GM12801 (cell line): ENCODE data around the gene NAGLU.
"Not testable (repeated sequence)": the region's sequence is repeated elsewhere in the genome, so short reads cannot be mapped to it uniquely, and the experiment has no call there.

Experiments
- TF ChIP-seq, protein P1 (sequence below): IDR thresholded peaks from one replicate; pipeline ENCODE4 v1.5.1; 2011; ENCODE audit warnings: control low read depth; ENCODE audit not compliant: insufficient read length; ENCODE audit errors: extremely low read depth

Gene NAGLU

DNA sequence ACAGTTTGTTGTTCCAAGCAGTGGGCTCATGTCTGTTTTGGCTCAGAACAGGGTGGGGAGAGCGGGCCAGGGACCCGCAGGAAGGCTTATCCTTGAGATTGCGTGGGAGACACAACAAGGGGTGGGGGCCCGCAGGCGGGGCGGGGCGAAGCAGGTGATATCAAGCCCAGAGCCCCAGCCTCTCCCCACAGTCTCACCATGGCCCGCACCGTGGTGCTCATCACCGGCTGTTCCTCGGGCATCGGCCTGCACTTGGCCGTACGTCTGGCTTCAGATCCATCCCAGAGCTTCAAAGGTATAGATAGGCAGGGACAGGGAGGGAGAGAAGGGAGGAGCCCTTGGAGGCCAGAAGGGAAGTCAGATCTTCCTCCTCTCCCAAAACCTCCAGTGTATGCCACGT is 16.7 kb downstream of the NAGLU start, which contains the start of gene HSD17B1:
Gene HSD17B1 (plus strand): TSS at position 188 of the 400 bp plus-strand sequence. CDS start 11 bp downstream, at position 199.
- TF ChIP-seq, protein P1, sequence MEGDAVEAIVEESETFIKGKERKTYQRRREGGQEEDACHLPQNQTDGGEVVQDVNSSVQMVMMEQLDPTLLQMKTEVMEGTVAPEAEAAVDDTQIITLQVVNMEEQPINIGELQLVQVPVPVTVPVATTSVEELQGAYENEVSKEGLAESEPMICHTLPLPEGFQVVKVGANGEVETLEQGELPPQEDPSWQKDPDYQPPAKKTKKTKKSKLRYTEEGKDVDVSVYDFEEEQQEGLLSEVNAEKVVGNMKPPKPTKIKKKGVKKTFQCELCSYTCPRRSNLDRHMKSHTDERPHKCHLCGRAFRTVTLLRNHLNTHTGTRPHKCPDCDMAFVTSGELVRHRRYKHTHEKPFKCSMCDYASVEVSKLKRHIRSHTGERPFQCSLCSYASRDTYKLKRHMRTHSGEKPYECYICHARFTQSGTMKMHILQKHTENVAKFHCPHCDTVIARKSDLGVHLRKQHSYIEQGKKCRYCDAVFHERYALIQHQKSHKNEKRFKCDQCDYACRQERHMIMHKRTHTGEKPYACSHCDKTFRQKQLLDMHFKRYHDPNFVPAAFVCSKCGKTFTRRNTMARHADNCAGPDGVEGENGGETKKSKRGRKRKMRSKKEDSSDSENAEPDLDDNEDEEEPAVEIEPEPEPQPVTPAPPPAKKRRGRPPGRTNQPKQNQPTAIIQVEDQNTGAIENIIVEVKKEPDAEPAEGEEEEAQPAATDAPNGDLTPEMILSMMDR = not testable (repeated sequence)

DNA sequence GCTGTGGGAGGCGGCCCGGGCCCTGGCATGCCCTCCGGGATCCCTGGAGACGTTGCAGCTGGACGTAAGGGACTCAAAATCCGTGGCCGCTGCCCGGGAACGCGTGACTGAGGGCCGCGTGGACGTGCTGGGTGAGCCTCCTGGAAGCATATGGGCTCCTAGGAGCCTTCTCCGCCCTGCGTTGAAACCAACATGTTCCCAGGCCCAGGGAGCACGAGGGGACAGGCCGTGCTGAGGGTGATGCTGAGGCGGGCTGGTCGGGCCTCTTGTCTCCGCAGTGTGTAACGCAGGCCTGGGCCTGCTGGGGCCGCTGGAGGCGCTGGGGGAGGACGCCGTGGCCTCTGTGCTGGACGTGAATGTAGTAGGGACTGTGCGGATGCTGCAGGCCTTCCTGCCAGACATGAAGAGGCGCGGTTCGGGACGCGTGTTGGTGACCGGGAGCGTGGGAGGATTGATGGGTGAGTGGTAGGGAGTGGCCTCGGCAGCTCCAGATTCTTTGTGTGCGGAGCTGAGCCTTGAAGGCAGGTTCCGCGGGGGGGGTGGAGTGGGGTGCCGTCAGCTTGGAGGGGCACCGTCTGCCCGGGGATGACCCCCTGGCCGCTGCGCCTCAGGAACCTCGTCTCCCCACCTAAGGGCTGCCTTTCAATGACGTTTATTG is 17.2 kb downstream of the NAGLU start:
- TF ChIP-seq, protein P1 = no peak

DNA sequence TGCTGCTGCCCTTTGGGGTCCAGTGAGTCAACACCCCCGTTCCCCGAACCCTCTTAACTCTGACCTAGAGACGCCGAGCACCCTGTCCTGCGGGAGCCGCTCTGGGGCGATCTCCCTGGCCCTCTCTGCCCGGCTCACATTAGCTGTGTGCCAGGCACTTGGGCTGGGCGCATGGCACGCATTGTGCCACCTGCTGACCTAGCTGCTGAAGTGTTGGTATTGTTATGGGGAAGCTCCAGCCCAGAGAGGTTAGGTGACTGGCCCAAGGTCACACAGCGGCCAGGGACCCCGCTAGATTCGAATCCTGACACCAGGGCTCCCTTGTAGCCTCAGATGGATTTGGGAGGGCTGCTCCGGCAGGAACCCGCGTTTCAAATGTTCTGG is 17.8 kb downstream of the NAGLU start:
- TF ChIP-seq, protein P1 = no peak

DNA sequence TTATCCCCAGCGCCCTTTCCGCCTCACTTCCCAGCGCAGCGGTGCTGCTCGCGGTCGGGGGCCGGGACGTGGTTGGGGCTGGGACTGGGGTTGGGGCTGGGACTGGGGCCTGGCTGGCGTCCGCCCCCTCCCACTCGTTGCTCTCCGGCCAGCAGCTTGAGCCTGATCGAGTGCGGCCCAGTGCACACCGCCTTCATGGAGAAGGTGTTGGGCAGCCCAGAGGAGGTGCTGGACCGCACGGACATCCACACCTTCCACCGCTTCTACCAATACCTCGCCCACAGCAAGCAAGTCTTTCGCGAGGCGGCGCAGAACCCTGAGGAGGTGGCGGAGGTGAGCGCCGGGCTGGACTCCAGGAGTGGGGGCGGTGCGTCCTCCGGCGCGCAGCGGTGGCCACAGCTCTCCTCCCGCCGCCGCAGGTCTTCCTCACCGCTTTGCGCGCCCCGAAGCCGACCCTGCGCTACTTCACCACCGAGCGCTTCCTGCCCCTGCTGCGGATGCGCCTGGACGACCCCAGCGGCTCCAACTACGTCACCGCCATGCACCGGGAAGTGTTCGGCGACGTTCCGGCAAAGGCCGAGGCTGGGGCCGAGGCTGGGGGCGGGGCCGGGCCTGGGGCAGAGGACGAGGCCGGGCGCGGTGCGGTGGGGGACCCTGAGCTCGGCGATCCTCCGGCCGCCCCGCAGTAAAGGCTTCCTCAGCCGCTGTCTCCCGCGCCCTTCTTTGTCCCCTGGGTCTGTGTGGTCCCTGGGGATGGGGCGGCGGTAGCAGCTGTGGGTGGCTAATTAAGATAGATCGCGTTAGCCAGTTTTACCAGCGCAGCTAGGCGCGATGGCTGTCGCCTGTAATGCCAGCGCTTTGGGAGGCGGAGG is 18.4 kb downstream of the NAGLU start:
- TF ChIP-seq, protein P1 = no peak

DNA sequence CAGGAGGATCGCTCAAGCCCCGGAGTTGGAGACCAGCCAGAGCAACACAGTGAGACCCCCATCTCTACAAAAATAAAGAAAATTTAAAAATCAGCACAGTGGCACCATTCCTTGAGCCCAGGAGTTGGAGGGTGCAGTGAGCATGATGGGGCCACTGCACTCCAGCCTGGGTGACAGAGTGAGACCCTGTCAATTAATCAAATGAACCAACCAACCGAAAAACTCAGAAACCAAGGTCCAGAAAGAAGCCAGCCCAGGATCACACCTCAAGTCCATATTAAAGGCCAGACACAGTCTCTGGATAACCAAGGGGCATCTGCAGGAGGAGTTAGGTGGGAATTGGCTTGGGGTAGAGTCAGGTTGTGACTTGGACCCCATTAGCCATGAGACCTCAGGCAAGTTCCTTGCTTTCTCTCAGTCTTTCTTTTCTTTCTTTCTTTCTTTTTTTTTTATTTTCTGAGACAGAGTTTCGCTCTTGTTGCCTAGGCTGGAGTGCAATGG is 19.1 kb downstream of the NAGLU start:
- TF ChIP-seq, protein P1 = no peak

DNA sequence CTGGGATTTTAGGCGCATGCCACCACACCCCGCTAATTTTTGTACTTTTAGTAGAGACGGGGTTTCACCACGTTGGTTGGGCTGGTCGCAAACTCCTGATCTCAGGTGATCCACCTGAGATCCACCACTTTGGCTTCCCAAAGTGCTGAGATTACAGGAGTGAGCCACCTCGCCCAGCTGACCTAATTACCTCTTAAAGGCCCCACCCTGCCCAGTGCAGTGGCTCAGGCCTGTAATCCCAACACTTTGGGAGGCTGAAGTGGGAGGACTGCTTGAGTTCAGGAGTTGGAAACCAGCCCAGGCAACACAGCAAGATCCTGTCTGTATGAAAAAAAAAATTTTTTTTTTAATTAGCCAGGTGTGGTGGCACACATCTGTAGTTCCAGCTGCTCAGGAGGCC is 23.0 kb downstream of the NAGLU start:
- TF ChIP-seq, protein P1 = no peak

DNA sequence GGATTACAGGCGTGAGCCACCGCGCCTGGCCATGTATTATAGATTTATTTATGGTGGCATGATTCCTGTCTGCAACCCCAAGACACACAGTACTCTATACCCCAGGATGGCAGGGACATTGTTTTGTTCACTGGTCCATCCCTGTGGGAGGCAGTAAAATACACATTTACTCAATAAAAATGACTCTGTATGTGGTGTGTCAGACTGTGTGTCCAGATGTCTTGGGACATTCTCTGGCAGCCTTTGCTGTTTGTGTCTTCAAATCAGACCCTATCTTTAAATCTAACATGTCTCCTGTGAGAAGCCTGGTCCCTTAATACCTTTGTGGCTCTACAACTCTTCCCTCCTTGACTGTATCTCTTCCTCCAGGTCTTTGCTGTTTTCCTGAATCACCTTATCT is 24.2 kb downstream of the NAGLU start:
- TF ChIP-seq, protein P1 = no peak
